HG03354 (cell line): ENCODE measurements around the gene MMP1.
"Not testable (repeated sequence)": the region's sequence is repeated elsewhere in the genome, so short reads cannot be mapped to it uniquely, and the experiment has no call there.

Experiments used
- ATAC-seq: cut with Tn5 transposase; IDR thresholded peaks from one replicate; pipeline ENCODE4 v1.9.1; 2021; ENCODE audit warnings: mild to moderate bottlenecking; ENCODE audit not compliant: unreplicated experiment, poor library complexity, severe bottlenecking

Gene MMP1

GRCh38 chr11:102767800-102768199 lies 30.2 kb downstream of the MMP1 start:
- no peak for ATAC-seq

- ATAC-seq, result no peak
Observed at GRCh38 chr11:102763440-102763839, 34.5 kb downstream of the MMP1 start.

- no peak for ATAC-seq
Observed at GRCh38 chr11:102762361-102762767, 35.6 kb downstream of the MMP1 start.

GRCh38 chr11:102761646-102762238 lies 36.2 kb downstream of the MMP1 start:
- ATAC-seq, result no peak

- no peak for ATAC-seq
Observed at GRCh38 chr11:102760344-102761035, 37.5 kb downstream of the MMP1 start.

GRCh38 chr11:102757823-102758549 lies 40.0 kb downstream of the MMP1 start:
- ATAC-seq, result no peak

- ATAC-seq, result no peak
Observed at GRCh38 chr11:102753267-102753666, 44.7 kb downstream of the MMP1 start.

GRCh38 chr11:102751673-102752072 lies 46.3 kb downstream of the MMP1 start:
- ATAC-seq, result no peak

GRCh38 chr11:102749101-102749722 lies 48.7 kb downstream of the MMP1 start:
- ATAC-seq, result no peak

GRCh38 chr11:102746746-102747578 lies 51.0 kb downstream of the MMP1 start:
- ATAC-seq, result not testable (repeated sequence)
